Rectal smooth muscle tissue (tissue), 1 donor: ENCODE measurements around the gene IDH1.
"Not testable (repeated sequence)": the region's sequence is repeated elsewhere in the genome, so short reads cannot be mapped to it uniquely, and the experiment has no call there.

Experiments
- H3K27ac ChIP-seq: one replicate; pipeline ENCODE4 v1.7.0; 2013; ENCODE audit warnings: low read depth, low read length, inconsistent platforms
- H3K27me3 ChIP-seq: one replicate; pipeline ENCODE4 v1.7.0; 2013; ENCODE audit warnings: low read length; ENCODE audit not compliant: control insufficient read depth, insufficient read depth
- H3K36me3 ChIP-seq: one replicate; pipeline ENCODE4 v1.7.0; 2013; ENCODE audit warnings: low read length; ENCODE audit not compliant: control insufficient read depth, insufficient read depth
- H3K4me1 ChIP-seq: one replicate; pipeline ENCODE4 v1.7.0; 2013; ENCODE audit warnings: low read length; ENCODE audit not compliant: control insufficient read depth, insufficient read depth
- H3K4me3 ChIP-seq: one replicate; pipeline ENCODE4 v1.7.0; 2013; ENCODE audit warnings: low read length
- H3K9ac ChIP-seq: one replicate; pipeline ENCODE4 v1.7.0; 2013; ENCODE audit warnings: low read length

IDH1 gene

GRCh38 chr2:208274748-208275147 lies 19.9 kb upstream of the IDH1 start:
- peaks cover 23% of the 10 kb centered on the region for H3K36me3 ChIP-seq
- H3K4me3 ChIP-seq, result no peak overlapping the region
- no peaks in the 10 kb centered on the region for H3K27me3 ChIP-seq
- H3K4me1 ChIP-seq, result no peaks in the 10 kb centered on the region
- no peak overlapping the region for H3K9ac ChIP-seq
- no peak overlapping the region for H3K27ac ChIP-seq

- Histone ChIP-seq H3K4me1 (peaks cover 6% of the 10 kb centered on the region), H3K36me3 (peaks cover 6% of the 10 kb centered on the region), H3K4me3 (no peak overlapping the region), H3K27ac (no peak overlapping the region), H3K27me3 (no peaks in the 10 kb centered on the region), H3K9ac (no peak overlapping the region)
Observed at GRCh38 chr2:208269091-208269490, 14.2 kb upstream of the IDH1 start.

GRCh38 chr2:208268156-208268952 lies 13.5 kb upstream of the IDH1 start:
- H3K4me3 ChIP-seq, result no peak overlapping the region
- peaks cover 6% of the 10 kb centered on the region for H3K4me1 ChIP-seq
- peaks cover under 1% of the 10 kb centered on the region for H3K36me3 ChIP-seq
- H3K27me3 ChIP-seq, result no peaks in the 10 kb centered on the region
- H3K9ac ChIP-seq, result no peak overlapping the region
- no peak overlapping the region for H3K27ac ChIP-seq

- not testable (repeated sequence) for H3K4me1 ChIP-seq, H3K27ac ChIP-seq, H3K36me3 ChIP-seq, H3K9ac ChIP-seq, H3K4me3 ChIP-seq, H3K27me3 ChIP-seq
Observed at GRCh38 chr2:208267526-208267925, 12.7 kb upstream of the IDH1 start.

- peak overlapping the region; percentile 93 for H3K27ac ChIP-seq
- peak overlapping the region; percentile 84 for H3K4me3 ChIP-seq
- no peaks in the 10 kb centered on the region for H3K27me3 ChIP-seq
- H3K4me1 ChIP-seq, result peaks cover 6% of the 10 kb centered on the region
- no peaks in the 10 kb centered on the region for H3K36me3 ChIP-seq
- peak overlapping the region; percentile 54 for H3K9ac ChIP-seq
Observed at GRCh38 chr2:208266936-208267335, 12.1 kb upstream of the IDH1 start.

- H3K4me3 ChIP-seq, result peak overlapping the region; percentile 84
- H3K36me3 ChIP-seq, result no peaks in the 10 kb centered on the region
- peak overlapping the region; percentile 54 for H3K9ac ChIP-seq
- H3K4me1 ChIP-seq, result peaks cover 6% of the 10 kb centered on the region
- H3K27me3 ChIP-seq, result no peaks in the 10 kb centered on the region
- H3K27ac ChIP-seq, result peak overlapping the region; percentile 93
Observed at GRCh38 chr2:208266553-208266893, 11.7 kb upstream of the IDH1 start.

GRCh38 chr2:208265801-208266552 lies 11.1 kb upstream of the IDH1 start, which contains the start of gene PIKFYVE:
PIKFYVE (plus strand) TSS chr2:208266255; CDS start chr2:208271520, 5,265 bp downstream.
- peak within 1 kb of the TSS; percentile 84 for H3K4me3 ChIP-seq
- peak within 1 kb of the TSS; percentile 54 for H3K9ac ChIP-seq
- peaks cover 6% of the 10 kb centered on the region for H3K4me1 ChIP-seq

GRCh38 chr2:208265371-208265800 lies 10.5 kb upstream of the IDH1 start:
- peak overlapping the region; percentile 84 for H3K4me3 ChIP-seq
- no peak overlapping the region for H3K9ac ChIP-seq
- peaks cover 6% of the 10 kb centered on the region for H3K4me1 ChIP-seq
- no peaks in the 10 kb centered on the region for H3K36me3 ChIP-seq
- H3K27ac ChIP-seq, result peak overlapping the region; percentile 93
- no peaks in the 10 kb centered on the region for H3K27me3 ChIP-seq

More at GRCh38 chr2:208265801-208266552, 11.1 kb upstream of the IDH1 start, which contains the start of gene PIKFYVE:
- no peaks in the 10 kb centered on the region for H3K36me3 ChIP-seq
- no peaks in the 10 kb centered on the region for H3K27me3 ChIP-seq
- H3K27ac ChIP-seq, result peak within 1 kb of the TSS; percentile 93

- not testable (repeated sequence) for H3K4me1 ChIP-seq, H3K4me3 ChIP-seq, H3K36me3 ChIP-seq, H3K9ac ChIP-seq, H3K27me3 ChIP-seq
- peak overlapping the region; percentile 65 for H3K27ac ChIP-seq
Observed at GRCh38 chr2:208256849-208257813, 2.3 kb upstream of the IDH1 start.

GRCh38 chr2:208256192-208256782 lies 1.4 kb upstream of the IDH1 start:
- H3K9ac ChIP-seq, result no peak overlapping the region
- H3K4me3 ChIP-seq, result no peak overlapping the region
- H3K36me3 ChIP-seq, result peaks cover under 1% of the 10 kb centered on the region
- H3K27ac ChIP-seq, result peak overlapping the region; percentile 65
- no peaks in the 10 kb centered on the region for H3K27me3 ChIP-seq
- no peaks in the 10 kb centered on the region for H3K4me1 ChIP-seq

- Histone ChIP-seq H3K4me1 (no peaks in the 10 kb centered on the region), H3K27ac (peak overlapping the region; percentile 70), H3K36me3 (peaks cover 2% of the 10 kb centered on the region), H3K4me3 (peak overlapping the region; percentile 73), H3K27me3 (no peaks in the 10 kb centered on the region), H3K9ac (no peak overlapping the region)
Observed at GRCh38 chr2:208255557-208256106, 761 bp upstream of the IDH1 start.
